HUES48 (cell line): ENCODE results near the gene TMIGD1.

Experiments
- H3K27ac ChIP-seq: one replicate; pipeline ENCODE4 v1.7.0; 2013; ENCODE audit warnings: low read depth, low read length, inconsistent platforms
- H3K27me3 ChIP-seq: 2 replicates; pipeline ENCODE4 v1.6.1; 2013; ENCODE audit warnings: mild to moderate bottlenecking, low read length; ENCODE audit not compliant: control insufficient read depth, insufficient read depth
- H3K36me3 ChIP-seq: 2 replicates; pipeline ENCODE4 v1.6.1; 2013; ENCODE audit warnings: low read length; ENCODE audit not compliant: control insufficient read depth, insufficient read depth
- H3K4me1 ChIP-seq: 2 replicates; pipeline ENCODE4 v1.6.1; 2013; ENCODE audit warnings: mild to moderate bottlenecking, low read length; ENCODE audit not compliant: control insufficient read depth, insufficient read depth
- H3K4me3 ChIP-seq: 2 replicates; pipeline ENCODE4 v1.5.1; 2013; ENCODE audit warnings: mild to moderate bottlenecking, low read depth, low read length
- H3K9ac ChIP-seq: 2 replicates; pipeline ENCODE4 v1.6.1; 2013; ENCODE audit warnings: mild to moderate bottlenecking, low read depth, low read length, moderate library complexity
- H3K9me3 ChIP-seq: 2 replicates; pipeline ENCODE4 v1.6.1; 2013; ENCODE audit warnings: low read length; ENCODE audit not compliant: control insufficient read depth, insufficient read depth

Gene TMIGD1

DNA sequence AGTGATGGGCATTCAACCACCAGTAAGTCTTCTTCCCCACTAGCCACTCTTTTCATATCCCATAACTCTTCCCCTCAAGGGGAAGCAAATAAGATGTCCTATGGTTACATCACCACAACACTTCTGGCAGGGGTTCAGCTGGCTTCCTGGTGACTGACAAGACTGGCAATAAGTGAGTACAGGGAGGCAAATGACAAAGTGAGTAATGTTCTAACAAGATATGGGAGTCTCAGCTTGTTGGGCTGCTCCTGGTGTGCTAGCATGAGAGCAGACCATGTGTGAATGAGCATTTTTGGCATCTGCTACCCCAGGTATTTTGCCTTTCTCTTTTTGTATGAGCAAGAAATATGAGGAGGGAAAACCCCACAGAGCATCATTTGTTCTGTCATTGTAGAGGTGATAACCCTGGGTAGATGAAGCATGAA, 9.9 kb downstream of the TMIGD1 start:
- H3K9me3 ChIP-seq = no peaks in the 10 kb centered on the region
- no peaks in the 10 kb centered on the region for H3K27me3 ChIP-seq
- no peaks in the 10 kb centered on the region for H3K4me1 ChIP-seq
- no peaks in the 10 kb centered on the region for H3K36me3 ChIP-seq
- no peak overlapping the region for H3K4me3 ChIP-seq
- H3K27ac ChIP-seq = no peak overlapping the region
- no peak overlapping the region for H3K9ac ChIP-seq

DNA sequence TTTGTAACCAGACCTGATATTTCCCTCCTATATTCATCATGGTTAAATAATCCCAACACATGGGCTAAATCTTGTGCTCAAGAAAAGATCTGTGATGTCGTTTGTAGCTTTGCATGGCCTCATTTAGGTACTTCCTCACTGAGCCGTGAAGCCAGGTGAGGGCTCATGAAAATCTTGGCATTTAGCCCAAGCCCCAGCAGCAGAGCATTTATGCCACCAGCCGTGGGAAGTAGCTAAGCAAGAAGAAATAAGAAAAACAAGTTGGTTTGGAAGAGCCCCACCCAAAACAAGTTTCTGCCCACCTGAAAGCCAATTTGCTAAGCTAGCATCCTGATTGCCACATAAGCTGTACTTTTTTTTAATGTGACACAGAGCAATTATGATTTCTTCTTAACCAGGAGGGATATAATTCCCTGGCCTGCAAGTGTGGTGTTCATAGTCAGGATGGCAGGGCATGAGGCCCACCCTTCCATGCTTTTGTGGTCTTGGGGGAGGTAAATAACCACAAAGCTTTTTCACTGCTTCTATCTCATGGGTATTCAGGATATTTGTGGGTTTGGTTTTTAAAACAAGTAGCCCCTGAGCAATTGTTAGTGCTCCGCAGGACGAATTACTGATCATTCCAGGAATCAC, 10.5 kb downstream of the TMIGD1 start:
- Histone ChIP-seq H3K9ac (no peak overlapping the region), H3K27ac (no peak overlapping the region), H3K27me3 (no peaks in the 10 kb centered on the region), H3K4me1 (no peaks in the 10 kb centered on the region), H3K36me3 (no peaks in the 10 kb centered on the region), H3K4me3 (no peak overlapping the region), H3K9me3 (no peaks in the 10 kb centered on the region)

DNA sequence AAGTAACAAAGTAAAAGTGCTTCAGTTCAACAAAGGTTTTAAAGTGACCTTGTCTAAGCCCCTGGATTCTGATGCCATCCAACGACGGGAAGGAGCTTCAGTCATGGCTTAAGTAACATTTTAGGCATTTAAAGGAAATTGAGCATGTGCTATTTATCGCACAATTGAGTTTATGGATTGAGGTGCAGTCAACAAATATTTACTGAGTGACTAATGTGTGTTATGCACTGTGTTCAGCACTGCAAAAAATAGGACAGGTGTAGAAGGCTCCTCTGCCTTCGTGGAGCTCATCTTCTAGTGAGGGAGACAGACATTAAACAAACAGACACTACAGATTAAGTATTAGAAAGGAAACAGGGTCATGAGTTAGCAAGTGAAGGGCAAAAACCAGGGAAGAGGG, 12.5 kb downstream of the TMIGD1 start:
- Histone ChIP-seq H3K4me1 (no peaks in the 10 kb centered on the region), H3K27me3 (no peaks in the 10 kb centered on the region), H3K4me3 (no peak overlapping the region), H3K9me3 (no peaks in the 10 kb centered on the region), H3K9ac (no peak overlapping the region), H3K27ac (no peak overlapping the region), H3K36me3 (no peaks in the 10 kb centered on the region)

DNA sequence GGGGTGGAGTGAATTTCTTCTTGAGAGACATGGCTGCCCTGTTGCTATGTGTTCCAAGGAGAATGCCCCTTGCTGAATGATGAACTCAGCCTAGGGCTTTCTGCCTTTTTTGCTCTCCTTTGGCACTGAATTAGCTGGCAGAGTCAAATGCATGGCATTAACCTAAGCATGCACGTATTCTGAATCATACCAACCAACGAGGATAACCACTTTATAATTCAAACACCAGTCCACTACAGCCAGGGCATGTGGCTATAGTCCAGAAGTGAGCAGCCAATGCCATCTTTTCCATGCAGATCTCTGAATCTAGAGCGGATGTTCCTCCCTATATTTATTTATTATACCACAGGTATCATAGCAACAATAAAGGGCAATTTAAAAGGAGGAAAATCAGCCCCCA, 15.7 kb downstream of the TMIGD1 start:
- Histone ChIP-seq H3K9ac (no peak overlapping the region), H3K4me3 (no peak overlapping the region), H3K4me1 (no peaks in the 10 kb centered on the region)

DNA sequence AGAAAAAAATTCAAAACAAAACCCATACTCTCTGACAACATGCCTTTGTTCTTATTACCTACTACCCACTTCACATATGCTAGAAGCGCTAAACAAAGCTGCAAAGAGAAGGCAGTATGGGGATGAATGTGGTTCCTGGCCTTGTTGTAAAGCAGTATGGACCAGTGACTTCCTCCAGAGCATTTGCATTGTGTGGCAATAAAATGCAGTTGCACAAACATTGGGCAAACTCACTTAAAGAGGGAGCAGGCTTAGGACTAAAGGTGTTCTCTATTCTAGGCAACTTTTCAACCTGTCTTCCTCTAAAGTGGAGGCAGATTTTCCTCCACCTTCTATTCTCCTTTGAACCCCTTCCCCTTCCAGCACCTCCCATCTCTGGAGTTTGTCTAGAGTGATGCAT, 17.1 kb downstream of the TMIGD1 start:
- Histone ChIP-seq H3K4me3 (no peak overlapping the region), H3K4me1 (no peaks in the 10 kb centered on the region), H3K27me3 (no peaks in the 10 kb centered on the region), H3K27ac (no peak overlapping the region), H3K9me3 (no peaks in the 10 kb centered on the region), H3K9ac (no peak overlapping the region), H3K36me3 (no peaks in the 10 kb centered on the region)

More for the DNA sequence above, 15.7 kb downstream of the TMIGD1 start:
- Histone ChIP-seq H3K36me3 (no peaks in the 10 kb centered on the region), H3K9me3 (no peaks in the 10 kb centered on the region), H3K27me3 (no peaks in the 10 kb centered on the region), H3K27ac (no peak overlapping the region)

DNA sequence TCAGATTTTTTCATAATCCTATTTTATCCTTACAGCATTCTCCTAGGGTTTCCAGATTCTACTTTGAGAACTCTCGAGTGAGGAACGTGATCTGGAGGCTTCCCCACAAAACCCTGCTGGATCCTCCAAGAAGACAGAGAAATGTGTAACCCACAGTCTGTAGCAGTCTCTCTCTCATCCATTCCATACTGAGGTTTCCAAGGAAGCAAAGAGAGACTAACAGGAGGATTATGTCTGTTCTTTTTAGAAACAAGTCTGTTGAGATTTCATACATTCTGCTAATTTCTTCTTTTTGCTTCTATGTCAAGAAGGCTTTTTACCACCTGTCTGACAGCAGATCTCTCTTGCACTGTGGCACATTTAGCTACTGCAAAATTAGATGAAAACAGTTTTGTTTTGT, 18.8 kb downstream of the TMIGD1 start:
- no peak overlapping the region for H3K4me3 ChIP-seq
- no peaks in the 10 kb centered on the region for H3K27me3 ChIP-seq
- H3K9me3 ChIP-seq = no peaks in the 10 kb centered on the region
- no peak overlapping the region for H3K9ac ChIP-seq
- no peaks in the 10 kb centered on the region for H3K36me3 ChIP-seq
- H3K27ac ChIP-seq = no peak overlapping the region
- no peaks in the 10 kb centered on the region for H3K4me1 ChIP-seq

DNA sequence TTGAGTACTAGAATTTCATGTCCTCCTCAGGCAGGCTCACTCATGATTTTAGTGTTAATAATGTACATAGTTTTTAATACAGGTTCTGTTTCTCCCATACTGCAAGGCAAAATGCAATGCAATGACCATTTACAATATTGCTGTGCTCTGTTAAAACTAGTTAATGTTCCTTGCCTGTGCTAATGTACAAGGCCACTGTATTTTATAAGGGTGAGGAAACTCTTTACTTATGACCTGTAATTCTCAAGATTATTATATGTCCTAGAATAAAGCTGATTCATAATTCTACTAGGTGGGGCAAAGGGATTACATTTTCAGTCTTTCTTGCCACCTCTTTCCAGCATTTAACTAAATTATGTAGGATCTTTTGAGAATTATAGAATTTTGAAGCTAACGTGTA, 19.4 kb downstream of the TMIGD1 start:
- H3K27ac ChIP-seq = no peak overlapping the region

DNA sequence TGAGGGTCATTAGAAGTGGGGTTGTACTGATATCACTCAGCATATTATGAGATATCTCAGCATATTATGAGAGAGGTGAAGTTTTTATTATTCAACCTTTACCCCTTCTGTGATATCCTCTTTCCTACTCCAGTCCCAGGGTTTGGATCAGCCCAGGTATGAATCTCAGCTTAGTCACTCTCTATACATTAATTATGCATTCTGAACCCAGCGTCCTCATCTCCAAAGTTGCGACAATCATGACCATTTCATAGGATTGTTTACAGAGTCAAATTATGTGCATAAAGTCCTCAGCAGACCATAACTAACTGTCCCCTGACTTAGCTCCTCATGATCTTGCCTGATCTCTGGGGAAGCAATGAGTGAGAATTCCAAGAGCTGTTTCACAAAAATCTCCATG, 21.6 kb downstream of the TMIGD1 start:
- Histone ChIP-seq H3K4me3 (no peak overlapping the region), H3K36me3 (no peaks in the 10 kb centered on the region), H3K27me3 (no peaks in the 10 kb centered on the region), H3K27ac (no peak overlapping the region), H3K9me3 (no peaks in the 10 kb centered on the region), H3K9ac (no peak overlapping the region), H3K4me1 (no peaks in the 10 kb centered on the region)

More for the DNA sequence above, 19.4 kb downstream of the TMIGD1 start:
- Histone ChIP-seq H3K9ac (no peak overlapping the region), H3K27me3 (no peaks in the 10 kb centered on the region), H3K9me3 (no peaks in the 10 kb centered on the region), H3K4me3 (no peak overlapping the region), H3K36me3 (no peaks in the 10 kb centered on the region), H3K4me1 (no peaks in the 10 kb centered on the region)

DNA sequence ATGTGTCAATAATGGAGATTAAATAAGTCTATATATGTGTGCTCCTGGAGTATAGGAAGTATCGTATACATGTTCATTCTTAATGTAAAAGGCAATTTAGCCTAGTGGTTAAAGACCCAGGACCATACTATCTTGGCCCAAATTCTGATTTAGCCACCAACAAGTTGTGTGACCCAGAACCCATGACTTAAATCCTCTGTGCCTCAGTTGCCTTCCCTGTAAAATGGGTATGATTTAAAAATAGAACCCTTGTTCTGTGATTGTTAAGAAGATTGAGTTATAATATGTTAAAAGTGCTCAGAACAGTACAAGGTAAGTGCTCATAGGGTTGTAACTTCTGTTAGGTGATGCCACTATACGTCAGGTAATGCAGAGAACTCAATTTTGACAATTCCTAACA, 23.3 kb downstream of the TMIGD1 start:
- Histone ChIP-seq H3K4me1 (no peaks in the 10 kb centered on the region), H3K4me3 (no peak overlapping the region), H3K27me3 (no peaks in the 10 kb centered on the region), H3K27ac (no peak overlapping the region), H3K9me3 (no peaks in the 10 kb centered on the region), H3K9ac (no peak overlapping the region), H3K36me3 (no peaks in the 10 kb centered on the region)

DNA sequence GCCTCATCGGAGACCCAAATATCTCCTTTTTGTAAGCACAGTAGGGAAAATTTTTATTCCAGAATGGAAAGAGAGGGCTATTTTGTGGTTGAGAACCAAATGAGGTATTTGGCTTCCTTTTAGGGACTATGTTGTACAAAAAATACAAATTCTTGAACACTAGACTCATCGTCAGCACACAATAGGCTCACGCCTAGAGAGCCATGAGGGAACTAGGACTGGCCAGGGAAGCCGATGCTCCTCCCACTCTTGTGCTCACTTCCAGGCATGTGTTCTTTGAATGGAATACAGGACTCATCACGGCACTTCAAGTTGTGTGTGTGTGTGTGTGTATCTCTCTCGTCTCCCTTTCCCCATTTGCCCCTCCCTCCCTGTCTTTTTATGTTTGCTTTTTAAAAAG, 24.3 kb downstream of the TMIGD1 start:
- H3K27me3 ChIP-seq = no peaks in the 10 kb centered on the region
- no peak overlapping the region for H3K27ac ChIP-seq
- H3K9ac ChIP-seq = no peak overlapping the region
- H3K9me3 ChIP-seq = no peaks in the 10 kb centered on the region
- no peak overlapping the region for H3K4me3 ChIP-seq
- no peaks in the 10 kb centered on the region for H3K4me1 ChIP-seq
- H3K36me3 ChIP-seq = no peaks in the 10 kb centered on the region

DNA sequence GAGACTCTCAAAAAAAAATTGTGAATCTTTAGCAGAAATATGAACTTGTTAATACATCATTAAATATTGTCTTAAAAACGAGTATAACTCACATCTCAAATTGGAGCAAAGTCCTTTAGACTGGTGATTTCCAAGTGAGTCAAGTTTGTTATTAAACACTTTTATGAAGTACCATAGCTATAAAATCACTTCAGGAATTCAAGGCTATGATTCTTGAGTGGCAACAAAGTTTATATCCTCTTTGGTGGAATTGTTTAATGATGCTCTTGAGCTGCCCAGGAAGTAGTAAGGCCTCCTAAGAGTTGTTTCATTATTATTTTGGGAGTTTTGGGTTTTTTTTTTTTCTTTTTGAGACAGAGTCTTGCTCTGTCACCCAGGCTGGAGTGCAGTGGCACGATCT, 25.5 kb downstream of the TMIGD1 start:
- Histone ChIP-seq H3K9ac (no peak overlapping the region), H3K9me3 (no peaks in the 10 kb centered on the region), H3K4me1 (no peaks in the 10 kb centered on the region), H3K36me3 (no peaks in the 10 kb centered on the region), H3K27ac (no peak overlapping the region), H3K4me3 (no peak overlapping the region), H3K27me3 (no peaks in the 10 kb centered on the region)

DNA sequence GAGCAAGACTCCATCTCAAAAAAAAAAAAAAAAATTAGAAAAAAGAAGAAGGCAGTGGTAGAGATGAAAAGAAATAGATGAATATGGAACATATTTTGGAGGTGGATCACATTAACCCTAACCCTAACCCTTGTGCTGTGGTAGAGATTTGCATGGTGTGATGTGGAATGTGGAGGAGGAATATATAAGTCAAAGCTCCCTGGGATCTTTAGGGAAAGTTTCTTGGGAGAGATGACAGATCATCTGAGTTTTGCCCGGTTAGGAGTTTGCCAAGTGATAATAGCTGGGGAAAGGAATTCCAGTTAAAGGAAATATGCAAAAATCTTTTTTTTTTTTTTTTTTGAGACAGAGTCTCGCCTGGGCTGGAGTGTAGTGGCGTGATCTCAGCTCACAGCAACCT, 29.1 kb downstream of the TMIGD1 start:
- H3K27me3 ChIP-seq = no peaks in the 10 kb centered on the region
- H3K4me1 ChIP-seq = no peaks in the 10 kb centered on the region
- H3K9me3 ChIP-seq = no peaks in the 10 kb centered on the region
- no peak overlapping the region for H3K9ac ChIP-seq
- no peak overlapping the region for H3K27ac ChIP-seq
- H3K36me3 ChIP-seq = no peaks in the 10 kb centered on the region
- no peak overlapping the region for H3K4me3 ChIP-seq
